NT2/D1 (cell line): ENCODE data around the gene CLPTM1.

Source experiments
- SUZ12 ChIP-seq: IDR thresholded peaks from 2 replicates; pipeline ENCODE4 v1.6.1; 2011; ENCODE audit not compliant: insufficient read length, insufficient read depth; ENCODE audit errors: extremely low read depth
- YY1 ChIP-seq: IDR thresholded peaks from 2 replicates; pipeline ENCODE4 v1.6.1; 2011; ENCODE audit not compliant: insufficient read length, insufficient read depth
- ZNF274 ChIP-seq: IDR thresholded peaks from 2 replicates; pipeline ENCODE4 v1.6.1; 2011; ENCODE audit warnings: mild to moderate bottlenecking, low read depth, low read length

GRCh38 chr19:44968670-44969069 is 13.5 kb downstream of the CLPTM1 start:
- TF ChIP-seq YY1 (no peak), SUZ12 (no peak), ZNF274 (no peak)
